GM12801 (cell line): Measurements from ENCODE around the gene SSC5D.

ENCODE experiments used
- CTCF ChIP-seq: IDR thresholded peaks from one replicate; pipeline ENCODE4 v1.5.1; 2011; ENCODE audit warnings: control low read depth; ENCODE audit not compliant: insufficient read length; ENCODE audit errors: extremely low read depth

The SSC5D gene

DNA sequence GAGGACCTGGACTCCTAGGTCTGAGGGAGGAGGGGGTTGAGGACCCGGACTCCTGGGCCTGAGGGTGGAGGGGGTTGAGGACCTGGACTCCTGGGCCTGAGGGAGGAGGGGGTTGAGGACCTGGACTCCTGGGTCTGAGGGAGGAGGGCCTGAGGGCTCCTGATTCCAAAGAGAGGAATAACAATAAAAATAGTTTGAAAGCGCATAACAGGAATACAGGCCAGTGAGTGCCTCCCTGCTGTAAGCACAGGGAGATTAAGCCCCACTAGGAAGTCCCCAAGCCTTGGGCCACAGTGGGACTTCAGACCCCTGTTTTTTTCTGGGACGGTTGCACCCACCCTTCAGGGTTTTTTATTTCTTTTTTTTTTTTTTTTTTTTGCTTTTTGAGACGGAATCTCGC lies 49.9 kb downstream of the SSC5D start:
- no peak for TF ChIP-seq CTCF

DNA sequence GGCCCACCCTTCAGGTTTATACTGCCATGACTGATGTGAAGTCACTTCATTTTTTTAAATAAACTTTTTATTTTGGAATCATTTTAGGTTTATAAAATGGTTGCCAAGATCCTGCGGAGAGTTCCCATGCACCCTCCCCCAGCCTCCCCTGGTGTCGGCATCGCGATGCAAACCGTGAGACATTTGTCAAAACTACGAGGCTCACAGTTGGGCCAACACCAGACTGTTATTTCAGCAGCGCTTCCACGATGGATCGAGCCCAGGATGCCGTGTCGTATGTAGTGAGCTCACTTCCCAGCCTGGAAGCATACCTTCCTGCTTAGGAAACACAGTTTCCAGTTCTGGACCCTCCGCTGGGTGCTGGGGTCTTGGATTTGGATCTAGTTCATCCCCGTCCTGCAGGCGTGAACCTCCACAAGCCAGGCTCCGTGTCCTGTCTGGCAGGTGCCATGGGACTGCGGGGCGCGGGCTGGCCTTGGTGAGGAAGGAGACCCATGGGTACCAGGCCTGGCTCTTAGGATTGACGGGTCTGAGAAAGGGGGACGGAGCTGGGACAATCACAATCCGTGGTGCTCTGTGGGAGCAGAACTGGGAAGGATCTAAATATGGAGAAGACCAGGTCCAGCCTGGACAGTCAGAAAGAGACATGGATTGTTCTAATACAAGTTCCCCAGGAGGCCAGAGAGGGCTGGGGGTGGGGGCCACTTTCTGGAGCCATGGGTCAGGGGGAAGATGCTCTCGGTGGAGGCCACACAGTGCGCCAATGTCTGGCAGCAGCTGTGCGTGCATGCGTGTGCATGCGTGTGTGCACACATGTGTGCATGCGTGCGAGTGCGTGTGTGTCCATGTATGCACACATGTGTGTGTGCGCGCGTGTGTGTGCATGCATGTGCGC lies 51.1 kb downstream of the SSC5D start:
- TF ChIP-seq CTCF = no peak

- no peak for TF ChIP-seq CTCF
Measured at GRCh38 chr19:55540619-55541018, 52.4 kb downstream of the SSC5D start.

DNA sequence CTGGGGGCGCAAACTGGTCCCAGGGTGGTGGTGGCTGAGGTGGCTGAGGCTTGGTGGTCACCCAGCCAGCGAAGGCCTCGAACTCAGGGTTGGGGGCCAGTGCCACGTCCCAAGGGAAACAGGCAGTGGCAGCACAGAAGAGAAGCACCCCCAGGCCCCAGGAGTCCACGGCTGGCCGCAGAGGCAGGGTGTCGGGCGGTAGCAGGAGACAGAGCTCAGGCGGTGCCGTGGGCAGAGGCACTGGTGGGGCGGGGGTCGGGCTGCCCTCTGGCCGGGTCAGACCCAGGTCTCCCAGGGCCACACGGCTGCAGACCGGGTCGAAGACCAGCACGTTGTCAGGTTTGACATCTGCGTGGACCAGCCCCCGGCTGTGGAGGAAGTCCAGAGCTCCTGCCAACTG lies 52.9 kb downstream of the SSC5D start:
- no peak for TF ChIP-seq CTCF

DNA sequence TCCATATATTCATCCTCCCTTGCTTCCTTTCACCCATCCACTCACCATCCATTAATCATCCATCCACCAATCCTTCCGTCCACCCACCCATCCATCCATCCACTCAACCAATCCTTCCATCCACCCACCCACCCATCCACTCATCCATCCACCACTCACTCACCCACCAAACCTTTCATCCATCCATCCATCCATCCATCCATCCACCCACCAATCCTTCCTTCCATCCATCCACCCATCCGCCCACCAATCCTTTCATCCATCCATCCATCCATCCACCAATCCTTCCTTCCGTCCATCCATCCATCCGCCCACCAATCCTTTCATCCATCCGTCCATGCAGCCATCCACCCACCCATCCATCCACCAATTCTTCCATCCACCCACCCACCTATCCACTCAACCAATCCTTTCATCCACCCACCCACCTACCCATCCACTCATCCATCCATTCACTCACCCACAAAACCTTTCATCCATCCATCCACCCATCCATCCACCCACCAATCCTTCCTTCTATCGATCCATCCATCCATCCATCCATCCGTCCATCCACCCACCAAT lies 54.1 kb downstream of the SSC5D start:
- no peak for TF ChIP-seq CTCF

DNA sequence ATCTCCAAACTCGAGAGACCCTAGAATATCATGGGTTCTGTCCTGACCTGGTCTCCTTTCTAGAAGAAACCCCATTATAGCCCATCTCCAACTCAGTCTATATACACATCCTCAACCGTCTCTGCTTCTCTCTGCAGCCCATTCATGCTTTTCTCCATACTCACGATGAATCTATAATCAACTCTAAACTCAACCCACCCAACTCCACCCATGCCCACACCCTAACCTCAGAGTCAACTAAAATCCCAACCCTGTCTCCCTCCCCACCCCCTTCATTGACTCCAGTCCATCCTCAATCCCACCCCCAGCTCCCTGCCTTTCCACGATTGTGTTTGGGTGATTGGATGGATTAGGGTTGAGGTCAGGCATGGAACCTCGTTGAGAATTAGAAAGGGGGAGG lies 55.3 kb downstream of the SSC5D start:
- no peak for TF ChIP-seq CTCF

- TF ChIP-seq CTCF = no peak
Measured at GRCh38 chr19:55544014-55544413, 55.8 kb downstream of the SSC5D start.
